Epithelial cell of esophagus (primary cell): ENCODE results near the gene SYNE1.

Experiments
- DNase-seq: peaks from one replicate; pipeline ENCODE4 v3.0.0; 2010; ENCODE audit warnings: low read depth
- H3K4me3 ChIP-seq: 2 replicates; pipeline ENCODE4 v1.5.1; 2011; ENCODE audit warnings: mild to moderate bottlenecking, low read length, control low read depth
- CTCF ChIP-seq: IDR thresholded peaks from 2 replicates; pipeline ENCODE4 v1.5.1; 2011; ENCODE audit warnings: low read depth, mild to moderate bottlenecking, low read length, control low read depth, inconsistent platforms; ENCODE audit not compliant: insufficient read depth; ENCODE audit errors: missing control alignments

SYNE1 gene

DNA sequence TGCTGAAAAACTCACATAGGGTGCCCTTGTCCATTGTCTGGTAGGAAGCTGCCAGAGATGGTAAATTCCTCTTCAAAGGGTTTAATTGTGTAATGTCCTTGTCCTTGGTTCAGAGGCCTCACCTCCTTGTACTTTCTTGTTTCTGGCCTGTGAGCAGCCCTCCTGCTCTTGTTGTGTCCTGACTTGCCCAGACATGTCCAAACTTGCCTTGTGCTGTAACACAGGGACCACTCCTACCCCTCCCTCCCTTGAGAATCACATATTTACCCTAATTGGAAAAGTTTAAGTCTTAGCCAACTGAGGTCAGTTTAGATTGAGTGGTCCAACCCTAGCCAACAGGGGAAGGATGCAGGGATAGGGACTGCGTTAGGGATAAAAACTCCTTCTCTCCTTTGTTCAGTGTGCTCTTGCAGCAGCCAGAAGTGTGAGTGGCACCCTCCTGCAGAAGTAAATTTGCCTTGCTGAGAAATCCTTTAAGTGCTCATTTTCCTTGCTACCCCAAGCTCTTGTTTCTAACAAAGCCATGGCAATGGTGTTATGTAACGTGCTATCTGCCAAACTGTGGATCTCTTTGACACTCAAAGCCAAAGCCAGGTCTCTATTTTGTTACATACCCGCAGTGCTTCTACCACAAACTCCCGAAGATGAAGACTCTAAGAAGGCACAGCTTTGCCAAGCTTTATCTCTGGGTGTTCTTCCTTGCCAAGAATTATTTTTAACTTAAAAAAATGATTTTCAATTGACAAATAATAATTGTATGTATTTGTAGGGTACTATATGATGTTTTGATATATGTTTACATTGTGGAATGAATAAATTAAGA is 415.1 kb downstream of the SYNE1 start:
- no peak overlapping the region for H3K4me3 ChIP-seq
- TF ChIP-seq CTCF: no peak
- no peak for DNase-seq

DNA sequence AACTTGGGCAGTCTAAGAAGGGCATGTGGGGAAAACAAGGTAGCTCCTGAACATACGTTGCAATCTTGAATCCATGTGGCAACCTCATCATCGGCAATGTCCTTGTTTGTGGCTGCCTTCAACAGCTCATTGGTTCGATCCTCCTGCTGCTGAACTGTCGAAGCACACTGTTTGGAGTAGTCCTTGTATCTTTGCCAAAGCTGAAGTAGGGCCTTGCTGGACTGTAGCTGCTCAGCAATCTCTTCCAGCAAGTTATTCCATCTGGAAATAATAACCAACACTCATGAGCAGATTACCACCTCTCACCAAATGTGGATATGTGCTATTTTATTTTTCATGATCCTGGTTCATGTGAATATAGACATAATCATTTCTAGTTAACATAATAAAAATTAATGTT is 416.4 kb downstream of the SYNE1 start:
- DNase-seq: no peak
- no peak for TF ChIP-seq CTCF
- H3K4me3 ChIP-seq: no peak overlapping the region

DNA sequence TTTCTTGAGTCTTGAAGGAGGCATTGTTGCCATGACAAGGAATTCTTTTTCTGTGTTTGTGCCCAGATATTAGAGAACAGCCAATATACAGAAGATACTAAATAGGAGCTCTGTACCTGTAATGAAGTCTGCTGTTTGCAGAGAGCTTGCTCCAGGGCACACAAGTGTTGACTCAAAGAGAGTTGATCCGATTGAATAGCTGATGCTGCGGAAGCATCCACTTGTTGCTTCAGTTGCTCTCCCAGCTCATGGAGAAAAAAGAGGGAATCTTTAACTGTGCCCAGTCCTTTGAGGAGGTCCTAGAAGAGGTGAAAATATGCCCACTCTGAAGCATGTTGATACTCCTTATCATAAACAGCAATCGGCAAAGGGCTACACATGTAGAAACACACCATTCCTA is 418.3 kb downstream of the SYNE1 start:
- no peak overlapping the region for H3K4me3 ChIP-seq
- DNase-seq: no peak
- no peak for TF ChIP-seq CTCF

DNA sequence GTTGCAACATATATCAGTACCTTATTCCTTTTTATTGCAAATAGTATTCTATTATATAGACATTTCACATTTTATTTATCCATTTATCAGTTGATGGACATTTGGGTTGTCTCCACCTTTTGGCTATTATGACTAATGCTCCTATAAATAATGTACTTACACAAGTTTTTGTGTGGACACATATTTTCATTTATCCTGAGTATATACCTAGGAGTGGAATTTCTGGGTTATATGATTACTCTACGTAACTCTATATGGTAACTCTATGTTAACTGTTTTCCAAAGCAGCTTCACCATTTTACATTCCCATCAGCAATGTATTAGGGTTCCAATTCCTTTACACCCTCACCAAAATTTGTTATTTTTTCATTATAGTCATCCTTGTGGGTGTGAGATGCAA is 424.7 kb downstream of the SYNE1 start:
- DNase-seq: no peak
- H3K4me3 ChIP-seq: no peak overlapping the region

GRCh38 chr6:152209211-152209610 is 428.0 kb downstream of the SYNE1 start:
- H3K4me3 ChIP-seq: no peak overlapping the region
- no peak for TF ChIP-seq CTCF
- peak; percentile 55 for DNase-seq

More for the DNA sequence above, 424.7 kb downstream of the SYNE1 start:
- no peak for TF ChIP-seq CTCF

DNA sequence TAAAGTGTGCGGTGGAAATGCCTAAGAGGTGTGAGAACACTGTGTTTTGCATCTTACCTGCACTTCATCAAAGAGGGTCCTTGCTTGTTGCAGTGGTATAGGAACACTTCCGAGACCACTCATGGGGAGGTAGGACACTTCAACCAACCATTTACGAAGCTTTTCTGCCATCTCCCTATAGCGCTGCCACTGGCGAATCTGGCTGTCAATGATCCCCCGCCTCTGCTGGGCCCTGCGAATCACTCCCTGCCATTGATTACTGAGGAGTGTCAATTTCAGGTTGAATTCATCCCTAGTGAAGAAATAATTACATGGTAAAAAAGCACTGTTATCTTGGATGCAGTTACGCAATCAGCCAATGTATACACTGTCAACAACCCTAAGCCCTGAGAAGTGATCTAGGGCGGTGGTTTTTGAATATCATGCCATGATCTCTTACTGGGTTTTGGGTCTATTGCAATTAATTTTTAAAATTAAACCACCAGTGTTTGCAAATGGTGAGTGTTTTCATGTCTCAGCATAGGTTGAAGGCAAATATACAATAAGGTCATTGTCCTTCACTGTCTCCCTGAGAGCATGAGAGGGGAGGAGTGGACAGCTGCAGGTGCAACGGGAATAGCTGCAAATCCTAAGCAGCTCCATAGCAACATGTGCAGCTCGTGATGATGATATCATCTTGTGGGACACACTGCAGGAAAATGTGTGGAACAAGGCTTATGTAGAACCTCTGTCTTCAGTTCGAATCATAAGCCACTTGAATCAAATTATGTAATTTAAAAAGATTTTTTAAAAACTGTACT is 429.0 kb downstream of the SYNE1 start:
- no peak for DNase-seq
- H3K4me3 ChIP-seq: no peak overlapping the region
- no peak for TF ChIP-seq CTCF
